A673 (cell line): ENCODE results near the gene FGD4. TPM values are rescaled to one million over a fixed set of nuclear protein-coding genes. Genes with fewer than 3 reads are reported as not detected.

ENCODE experiments used
- BruUV-seq: library from RNA; stranded (reverse); fragments of 400-500 nt; replicated peaks from 2 replicates; lab custom pipeline; 2021; lab: Mats Ljungman, UMichigan
- CTCF ChIA-PET: fragments of 300-600 bp; sonication (Branson Sonifier 250); formaldehyde crosslinking; loops from one replicate; lab custom pipeline; 2022; ENCODE audit warnings: antibody characterized with exemption; lab: Charles Lee
- POLR2A ChIA-PET: fragments of 300-600 bp; sonication (Branson Sonifier 250); formaldehyde crosslinking; loops from one replicate; lab custom pipeline; 2022; ENCODE audit warnings: antibody characterized with exemption; ENCODE audit not compliant: low non-redundant PET; lab: Charles Lee
- DNase-seq: peaks from one replicate; pipeline ENCODE4 v3.0.0-alpha.2; 2015; ENCODE audit warnings: low spot score
- H3K27ac ChIP-seq: fragments of 200-600 bp; sonication (generic); 2 replicates; pipeline ENCODE4 v1.5.1; 2016; ENCODE audit warnings: mixed run types, low read depth, mild to moderate bottlenecking, mixed read lengths, antibody characterized with exemption, low read length; ENCODE audit not compliant: poor library complexity, severe bottlenecking
- H3K27me3 ChIP-seq: fragments of 200-600 bp; sonication (generic); replicated peaks from 2 replicates; pipeline ENCODE4 v1.6.1; 2017; ENCODE audit warnings: mixed run types, low read depth, mild to moderate bottlenecking, mixed read lengths, antibody characterized with exemption, low read length; ENCODE audit not compliant: insufficient read depth, poor library complexity
- H3K36me3 ChIP-seq: fragments of 200-600 bp; sonication (generic); 2 replicates; pipeline ENCODE4 v1.6.1; 2016; ENCODE audit warnings: mixed run types, mild to moderate bottlenecking, mixed read lengths, antibody characterized with exemption, low read length; ENCODE audit not compliant: insufficient read depth, poor library complexity, severe bottlenecking
- H3K4me1 ChIP-seq: fragments of 200-600 bp; sonication (generic); 2 replicates; pipeline ENCODE4 v1.6.1; 2017; ENCODE audit warnings: mixed run types, mild to moderate bottlenecking, mixed read lengths, antibody characterized with exemption, low read length; ENCODE audit not compliant: insufficient read depth, poor library complexity, severe bottlenecking
- H3K4me3 ChIP-seq: fragments of 200-600 bp; sonication (generic); 2 replicates; pipeline ENCODE4 v1.5.1; 2016; ENCODE audit warnings: low read depth, mixed run types, mild to moderate bottlenecking, mixed read lengths, low read length; ENCODE audit not compliant: poor library complexity, severe bottlenecking
- H3K9me3 ChIP-seq: fragments of 200-600 bp; sonication (generic); 2 replicates; pipeline ENCODE4 v1.6.1; 2016; ENCODE audit warnings: mixed run types, low read depth, mild to moderate bottlenecking, mixed read lengths, antibody characterized with exemption, low read length; ENCODE audit not compliant: poor library complexity, severe bottlenecking
- EZH2 ChIP-seq: fragments of 200-600 bp; sonication (generic); IDR thresholded peaks from 2 replicates; pipeline ENCODE4 v1.6.1; 2017; ENCODE audit warnings: borderline replicate concordance, low read depth, mild to moderate bottlenecking, mixed read lengths, antibody characterized with exemption, low read length; ENCODE audit not compliant: poor library complexity, severe bottlenecking
- intact Hi-C: fragments of 100-400 bp; cut with micrococcal nuclease; formaldehyde crosslinking; loops from one replicate; pipeline ENCODE4 v1.10.0; 2022; ENCODE audit not compliant: unreplicated experiment
- total RNA-seq: library from RNA; stranded (reverse); gene quantifications from 2 replicates; pipeline ENCODE4 v1.2.3, GENCODE V29; 2021
- TF ChIP-seq, protein P1 (sequence below): fragments of 300-800, 200-600 bp; sonication (generic); conservative IDR thresholded peaks from 2 replicates; pipeline ENCODE4 v1.5.1; 2017; ENCODE audit warnings: low read depth, mild to moderate bottlenecking, antibody characterized with exemption, low read length, moderate library complexity, mixed read lengths

Gene FGD4
- total RNA-seq, 1 experiment from 2014 or later, result 21.5 TPM

- Histone ChIP-seq H3K4me1 (no peaks in the 10 kb centered on the region), H3K27ac (no peak overlapping the region), H3K4me3 (no peak overlapping the region), H3K9me3 (no peaks in the 10 kb centered on the region), H3K36me3 (no peaks in the 10 kb centered on the region), H3K27me3 (no peaks in the 10 kb centered on the region)
- POLR2A ChIA-PET, result no interaction called here
- intact Hi-C loops, result no loop called here
- CTCF ChIA-PET, result no interaction called here
- no peak for DNase-seq
- no TSS peak for BruUV-seq
- TF ChIP-seq EZH2, result no peak
- TF ChIP-seq, protein P1, sequence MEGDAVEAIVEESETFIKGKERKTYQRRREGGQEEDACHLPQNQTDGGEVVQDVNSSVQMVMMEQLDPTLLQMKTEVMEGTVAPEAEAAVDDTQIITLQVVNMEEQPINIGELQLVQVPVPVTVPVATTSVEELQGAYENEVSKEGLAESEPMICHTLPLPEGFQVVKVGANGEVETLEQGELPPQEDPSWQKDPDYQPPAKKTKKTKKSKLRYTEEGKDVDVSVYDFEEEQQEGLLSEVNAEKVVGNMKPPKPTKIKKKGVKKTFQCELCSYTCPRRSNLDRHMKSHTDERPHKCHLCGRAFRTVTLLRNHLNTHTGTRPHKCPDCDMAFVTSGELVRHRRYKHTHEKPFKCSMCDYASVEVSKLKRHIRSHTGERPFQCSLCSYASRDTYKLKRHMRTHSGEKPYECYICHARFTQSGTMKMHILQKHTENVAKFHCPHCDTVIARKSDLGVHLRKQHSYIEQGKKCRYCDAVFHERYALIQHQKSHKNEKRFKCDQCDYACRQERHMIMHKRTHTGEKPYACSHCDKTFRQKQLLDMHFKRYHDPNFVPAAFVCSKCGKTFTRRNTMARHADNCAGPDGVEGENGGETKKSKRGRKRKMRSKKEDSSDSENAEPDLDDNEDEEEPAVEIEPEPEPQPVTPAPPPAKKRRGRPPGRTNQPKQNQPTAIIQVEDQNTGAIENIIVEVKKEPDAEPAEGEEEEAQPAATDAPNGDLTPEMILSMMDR, result no peak
These were observed 36.8 kb downstream of the FGD4 start for GRCh38 chr12:32435921-32436705.

DNA sequence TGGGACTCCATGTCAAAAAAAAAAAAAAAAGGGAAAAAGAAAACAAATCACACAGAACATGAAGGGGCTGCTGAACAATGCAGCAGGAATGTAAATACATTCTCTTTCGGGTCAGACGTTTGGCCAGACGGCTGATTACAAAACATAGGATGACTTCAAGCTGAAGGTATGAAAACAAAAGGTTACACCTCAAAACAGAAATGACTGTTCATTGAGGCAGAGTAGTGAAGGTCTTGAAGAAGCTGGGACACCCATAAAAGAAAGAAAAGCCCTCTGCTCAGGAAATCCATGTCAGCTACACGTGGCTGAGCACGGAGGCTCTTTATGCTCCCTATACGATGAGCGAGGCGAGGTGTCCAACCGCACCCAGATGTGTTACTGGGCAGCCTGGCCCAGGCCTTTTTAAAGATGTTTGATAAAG lies 37.7 kb downstream of the FGD4 start:
- ChIA-PET POLR2A (no interaction called here), CTCF (no interaction called here)
- no peaks in the 10 kb centered on the region for H3K36me3 ChIP-seq
- no peaks in the 10 kb centered on the region for H3K27me3 ChIP-seq
- no peaks in the 10 kb centered on the region for H3K4me1 ChIP-seq
- no peaks in the 10 kb centered on the region for H3K9me3 ChIP-seq
- TF ChIP-seq, protein P1, result no peak
- TF ChIP-seq EZH2, result no peak
- DNase-seq, result no peak
- BruUV-seq, result no TSS peak
- intact Hi-C loops, result no loop called here
- no peak overlapping the region for H3K27ac ChIP-seq
- H3K4me3 ChIP-seq, result no peak overlapping the region

DNA sequence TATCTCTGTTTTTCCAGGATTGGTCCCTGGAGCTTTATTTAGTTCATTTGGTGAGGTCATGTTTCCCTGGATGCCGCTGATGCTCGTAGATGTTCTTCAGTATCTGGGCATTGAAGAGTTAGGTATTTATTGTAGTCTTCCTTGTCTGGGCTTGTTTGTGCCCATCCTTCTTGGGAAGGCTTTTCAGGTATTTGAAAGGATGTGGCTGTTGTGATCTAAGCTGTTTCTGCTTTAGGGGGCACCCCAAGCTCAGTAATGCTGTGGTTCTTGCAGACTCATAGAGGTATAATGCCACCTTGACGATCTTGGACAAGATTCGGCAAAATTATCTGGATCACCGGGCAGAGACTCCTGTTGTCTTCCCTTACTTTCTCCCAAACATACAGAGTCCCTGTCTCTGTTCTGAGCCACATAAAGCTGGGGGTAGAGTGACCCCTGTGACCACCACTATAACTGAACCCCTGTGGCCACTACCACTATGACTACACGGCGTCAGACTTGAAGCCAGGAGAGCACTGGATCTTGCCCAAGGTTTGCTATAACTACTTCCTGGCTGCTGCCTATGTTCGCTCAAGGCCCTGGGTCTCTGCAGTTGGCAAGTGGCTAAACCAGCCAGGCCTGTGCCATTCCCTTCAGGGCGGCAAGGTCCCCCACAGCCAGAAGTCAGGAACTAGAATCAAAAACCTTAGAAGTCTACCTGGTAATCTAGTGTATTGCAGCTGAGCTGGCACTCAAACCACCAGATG lies 40.9 kb downstream of the FGD4 start:
- no peaks in the 10 kb centered on the region for H3K9me3 ChIP-seq
- H3K27me3 ChIP-seq, result no peaks in the 10 kb centered on the region
- H3K4me3 ChIP-seq, result no peak overlapping the region
- POLR2A ChIA-PET, result no interaction called here
- DNase-seq, result no peak
- H3K36me3 ChIP-seq, result no peaks in the 10 kb centered on the region
- intact Hi-C loops, result no loop called here
- TF ChIP-seq, protein P1, result no peak
- TF ChIP-seq EZH2, result no peak
- H3K4me1 ChIP-seq, result peaks cover 3% of the 10 kb centered on the region
- CTCF ChIA-PET, result no interaction called here
- no TSS peak for BruUV-seq
- H3K27ac ChIP-seq, result no peak overlapping the region
